Kidney epithelial cell (primary cell): ENCODE measurements around the gene SOCS6. TPM values are rescaled to one million over a fixed set of nuclear protein-coding genes. Genes with fewer than 3 reads are reported as not detected.
A peak's percentile ranks its signal among the peaks of the same experiment; 100 is the strongest.

Source experiments
- DNase-seq: peaks from one replicate; pipeline ENCODE4 v3.0.0-alpha.2; 2010; ENCODE audit warnings: low read depth
- H3K27me3 ChIP-seq: 2 replicates; pipeline ENCODE4 v1.6.0; 2011; ENCODE audit warnings: low read length; ENCODE audit not compliant: control insufficient read depth, insufficient read depth
- H3K36me3 ChIP-seq: 2 replicates; pipeline ENCODE4 v1.5.1; 2011; ENCODE audit warnings: low read length; ENCODE audit not compliant: control insufficient read depth, insufficient read depth
- H3K4me3 ChIP-seq: 2 replicates; pipeline ENCODE4 v1.5.1; 2011; ENCODE audit warnings: low read depth, mild to moderate bottlenecking, control low read depth, low read length
- CTCF ChIP-seq: IDR thresholded peaks from 2 replicates; pipeline ENCODE4 v1.5.1; 2011; ENCODE audit warnings: mild to moderate bottlenecking, moderate library complexity, low read length, control low read depth, inconsistent platforms; ENCODE audit not compliant: insufficient read depth, poor library complexity, severe bottlenecking
- total RNA-seq: library from RNA; depleted of rRNA; stranded (reverse); fragments of >200 nt; gene quantifications from 2 replicates; pipeline ENCODE4 v1.2.3, GENCODE V29; 2015

Gene SOCS6
- total RNA-seq, 1 donor from 2014 or later: 26.0 TPM

DNA sequence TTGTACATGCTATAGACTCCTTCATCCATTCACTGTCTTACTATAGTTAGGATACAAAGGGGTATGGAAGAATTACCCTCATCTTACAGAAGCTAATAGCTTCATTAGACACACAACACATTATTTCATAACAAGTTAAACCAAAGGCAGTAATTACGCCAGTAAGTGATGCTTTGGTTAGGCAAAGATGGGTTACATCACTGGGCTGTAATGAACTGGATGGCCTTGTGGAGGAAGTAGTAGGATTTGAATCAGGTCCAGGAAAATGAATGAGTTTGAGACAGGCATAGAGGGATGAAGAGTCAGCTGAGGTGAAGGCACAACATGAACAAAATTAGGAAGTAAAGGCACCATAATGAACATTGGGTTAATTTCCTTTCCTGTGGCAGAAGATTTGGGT is 80.1 kb downstream of the SOCS6 start:
- TF ChIP-seq CTCF: no peak
- DNase-seq: no peak
- H3K36me3 ChIP-seq: no peaks in the 10 kb centered on the region
- H3K4me3 ChIP-seq: no peak overlapping the region
- H3K27me3 ChIP-seq: no peaks in the 10 kb centered on the region

GRCh38 chr18:70370762-70371733 is 82.2 kb downstream of the SOCS6 start:
- Histone ChIP-seq H3K4me3 (no peak overlapping the region), H3K27me3 (no peaks in the 10 kb centered on the region), H3K36me3 (no peaks in the 10 kb centered on the region)
- DNase-seq: no peak
- TF ChIP-seq CTCF: no peak

GRCh38 chr18:70371908-70372307 is 83.1 kb downstream of the SOCS6 start:
- TF ChIP-seq CTCF: no peak
- DNase-seq: no peak
- H3K36me3 ChIP-seq: no peaks in the 10 kb centered on the region
- H3K4me3 ChIP-seq: no peak overlapping the region
- no peaks in the 10 kb centered on the region for H3K27me3 ChIP-seq

DNA sequence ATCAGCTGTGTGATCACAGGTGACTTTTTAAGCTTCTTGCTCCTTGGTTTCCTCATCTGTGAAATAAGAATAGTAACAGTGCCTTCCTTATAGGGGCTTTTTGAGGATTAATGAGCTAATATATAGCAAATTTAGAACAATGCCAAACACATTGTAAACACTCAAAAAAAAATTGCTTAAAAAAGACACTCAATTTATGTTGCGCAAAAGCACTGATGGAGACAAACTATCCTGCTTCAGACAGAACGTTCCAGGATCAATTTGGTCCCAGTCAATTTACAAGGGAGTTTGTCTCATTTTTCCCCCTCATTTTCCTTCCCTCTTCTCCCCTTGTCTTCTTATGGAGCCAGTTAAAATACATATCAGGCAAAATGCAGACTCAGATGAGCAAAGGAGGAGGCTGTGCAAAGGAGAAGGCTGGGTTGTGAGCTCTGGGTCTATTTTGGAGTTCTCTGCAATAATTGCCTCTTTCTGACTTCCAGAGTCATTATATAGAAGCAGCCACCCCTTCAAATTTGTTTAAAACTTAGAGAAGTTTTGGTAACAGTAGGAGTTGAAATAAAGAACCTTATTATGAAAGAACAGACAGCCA is 83.7 kb downstream of the SOCS6 start:
- TF ChIP-seq CTCF: no peak
- Histone ChIP-seq H3K36me3 (no peaks in the 10 kb centered on the region), H3K4me3 (no peak overlapping the region), H3K27me3 (no peaks in the 10 kb centered on the region)
- DNase-seq: no peak

GRCh38 chr18:70373042-70373519 is 84.2 kb downstream of the SOCS6 start:
- Histone ChIP-seq H3K36me3 (no peaks in the 10 kb centered on the region), H3K4me3 (no peak overlapping the region), H3K27me3 (no peaks in the 10 kb centered on the region)
- peak; percentile 18 for DNase-seq
- TF ChIP-seq CTCF: no peak
